C4-2B (cell line): ENCODE measurements around the gene FKBP6.
"Not testable (repeated sequence)": the region's sequence is repeated elsewhere in the genome, so short reads cannot be mapped to it uniquely, and the experiment has no call there.

Experiments used
- H3K27ac ChIP-seq: fragments of 450-650 bp; 2 replicates; pipeline ENCODE4 v1.5.1; 2017
- CTCF ChIP-seq: fragments of 450-650 bp; conservative IDR thresholded peaks from 2 replicates; pipeline ENCODE4 v1.5.1; 2017; ENCODE audit warnings: mild to moderate bottlenecking
- ZFX ChIP-seq: fragments of 450-650 bp; IDR thresholded peaks from 2 replicates; pipeline ENCODE4 v1.6.1; 2017

FKBP6 gene

DNA sequence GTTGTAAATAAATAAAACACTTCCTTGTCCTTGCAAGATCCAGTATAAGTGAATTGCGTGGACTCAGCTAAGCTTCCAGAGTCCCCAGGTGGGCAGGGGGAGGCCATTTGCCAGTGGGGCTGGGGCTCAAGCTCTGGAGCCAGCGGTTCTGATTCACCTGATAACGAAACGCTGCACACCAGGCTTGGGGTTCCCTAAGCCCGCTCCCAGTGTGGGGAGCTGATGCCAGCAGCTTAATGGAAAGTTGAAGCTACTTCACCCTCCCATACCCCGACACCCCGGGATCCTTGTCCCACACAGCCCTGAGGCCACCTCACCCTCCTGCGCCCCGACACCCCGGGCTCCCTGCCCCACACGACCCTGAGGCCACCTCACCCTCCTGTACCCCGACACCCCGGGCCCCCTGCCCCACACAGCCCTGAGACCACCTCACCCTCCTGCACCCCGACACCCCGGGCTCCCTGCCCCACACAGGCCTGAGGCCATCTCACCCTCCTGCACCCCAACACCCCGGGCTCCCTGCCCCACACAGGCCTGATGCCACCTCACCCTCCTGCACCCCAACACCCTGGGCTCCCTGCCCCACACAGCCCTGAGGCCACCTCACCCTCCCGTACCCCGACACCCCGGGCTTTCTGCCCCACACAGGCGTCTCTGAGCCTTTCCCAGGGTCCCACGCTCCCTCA lies 30.8 kb downstream of the FKBP6 start:
- H3K27ac ChIP-seq: peak overlapping the region; percentile 90
- no peak for TF ChIP-seq ZFX
- no peak for TF ChIP-seq CTCF

DNA sequence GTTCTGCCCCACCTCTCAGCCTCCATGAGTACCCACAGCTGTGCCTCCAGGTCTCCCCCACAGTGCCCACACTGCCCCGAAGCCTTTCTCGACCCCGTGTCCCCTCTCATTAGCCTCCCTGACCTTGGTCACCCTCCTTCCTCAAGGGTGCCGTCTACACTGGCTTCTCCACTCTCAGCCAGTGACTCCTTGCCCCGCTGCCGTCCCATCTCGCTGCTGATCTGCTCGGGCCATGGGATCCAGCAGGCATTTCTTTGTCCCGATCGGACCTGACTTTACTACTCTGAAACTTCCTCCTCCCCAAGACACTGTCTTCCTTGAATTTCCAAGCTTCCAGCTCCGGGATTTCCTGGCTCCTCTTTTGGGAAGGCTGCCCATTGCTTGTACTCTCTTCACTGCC lies 31.3 kb downstream of the FKBP6 start:
- peak overlapping the region; percentile 90 for H3K27ac ChIP-seq
- TF ChIP-seq CTCF (no peak), ZFX (no peak)

GRCh38 chr7:73359746-73360375 lies 31.9 kb downstream of the FKBP6 start:
- TF ChIP-seq CTCF (no peak), ZFX (no peak)

GRCh38 chr7:73360590-73360989 lies 32.6 kb downstream of the FKBP6 start:
- not testable (repeated sequence) for H3K27ac ChIP-seq

More at GRCh38 chr7:73359746-73360375, 31.9 kb downstream of the FKBP6 start:
- H3K27ac ChIP-seq: peak overlapping the region; percentile 90

GRCh38 chr7:73363225-73364005 lies 35.5 kb downstream of the FKBP6 start:
- TF ChIP-seq CTCF (no peak), ZFX (no peak)
- no peak overlapping the region for H3K27ac ChIP-seq

GRCh38 chr7:73364006-73364728 lies 36.2 kb downstream of the FKBP6 start:
- H3K27ac ChIP-seq: no peak overlapping the region
- no peak for TF ChIP-seq ZFX
- TF ChIP-seq CTCF: no peak

- no peak overlapping the region for H3K27ac ChIP-seq
These were observed 38.2 kb downstream of the FKBP6 start for GRCh38 chr7:73366127-73366526.

More at GRCh38 chr7:73366127-73366526, 38.2 kb downstream of the FKBP6 start:
- no peak for TF ChIP-seq CTCF
- no peak for TF ChIP-seq ZFX
